ENCODE measurements around the gene CDH13.

Gene CDH13

DNA sequence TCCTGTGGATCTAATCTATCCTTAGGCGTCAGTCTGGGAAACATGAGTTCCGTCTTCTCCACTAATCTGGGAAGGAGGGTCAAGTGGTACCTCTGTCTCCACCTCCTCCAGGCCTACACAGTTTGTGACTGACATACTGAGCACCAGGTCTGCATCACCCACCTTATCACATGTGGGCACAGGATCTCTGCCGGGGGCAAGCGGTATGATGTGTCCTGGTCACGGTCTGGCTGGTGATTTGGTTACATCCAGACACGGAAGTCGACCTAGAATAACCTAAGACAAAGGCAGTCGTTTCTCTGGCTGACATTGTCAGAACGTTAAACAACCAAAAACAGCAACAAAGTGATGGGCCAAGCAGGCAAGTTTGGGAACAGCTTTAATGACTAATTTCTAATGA lies 1098.5 kb downstream of the CDH13 start:
- no peak for DNase-seq (ENCODE audit: low read depth)

DNA sequence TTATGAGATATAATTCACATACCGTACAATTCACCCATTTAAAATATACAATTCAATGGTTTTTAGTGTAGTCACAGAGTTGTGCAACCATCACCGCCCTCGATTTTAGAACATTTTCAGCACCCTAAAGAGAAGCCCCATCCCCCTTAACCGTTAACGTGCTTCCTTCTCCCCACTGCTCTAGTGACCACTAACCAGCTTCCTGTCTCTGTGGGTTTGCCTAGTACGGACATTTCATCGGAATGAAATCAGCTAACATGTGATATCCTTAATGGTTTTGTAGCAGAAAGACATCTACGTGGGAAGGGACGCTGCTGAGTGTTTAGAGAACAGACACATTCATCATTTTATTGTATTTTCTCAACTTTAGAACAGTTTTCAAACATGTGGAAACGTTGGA lies 1100.2 kb downstream of the CDH13 start:
- DNase-seq (ENCODE audit: low read depth): no peak

DNA sequence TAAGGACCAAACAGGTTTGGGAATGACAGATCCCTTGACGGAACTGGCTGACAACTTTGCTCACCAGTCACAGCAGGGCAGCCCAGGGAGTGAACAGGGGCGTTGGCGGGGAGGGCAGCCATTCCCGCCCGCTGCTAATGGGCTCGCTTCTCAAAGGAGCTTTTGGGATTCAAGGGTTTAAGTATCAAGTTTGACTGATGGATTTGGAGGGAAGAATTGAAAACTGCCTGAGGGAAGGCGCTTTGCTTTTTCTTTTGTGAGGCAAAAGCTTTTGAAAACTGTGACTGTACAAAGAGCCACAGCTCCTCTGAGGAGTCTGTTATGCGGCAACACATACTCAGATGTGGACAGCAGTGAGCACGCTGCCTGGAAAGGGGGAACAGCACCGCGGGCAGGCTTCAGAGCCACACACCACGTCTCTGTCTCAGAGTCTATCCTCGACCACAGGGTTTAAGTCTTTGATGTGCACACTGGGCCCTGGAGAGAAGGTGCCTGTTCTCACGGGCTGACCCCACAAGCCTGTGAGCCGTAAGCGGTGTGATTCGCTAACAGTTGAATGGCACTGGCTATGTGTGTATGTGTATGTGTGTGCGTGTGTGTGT lies 1101.1 kb downstream of the CDH13 start:
- no peak for DNase-seq (ENCODE audit: low read depth)

DNA sequence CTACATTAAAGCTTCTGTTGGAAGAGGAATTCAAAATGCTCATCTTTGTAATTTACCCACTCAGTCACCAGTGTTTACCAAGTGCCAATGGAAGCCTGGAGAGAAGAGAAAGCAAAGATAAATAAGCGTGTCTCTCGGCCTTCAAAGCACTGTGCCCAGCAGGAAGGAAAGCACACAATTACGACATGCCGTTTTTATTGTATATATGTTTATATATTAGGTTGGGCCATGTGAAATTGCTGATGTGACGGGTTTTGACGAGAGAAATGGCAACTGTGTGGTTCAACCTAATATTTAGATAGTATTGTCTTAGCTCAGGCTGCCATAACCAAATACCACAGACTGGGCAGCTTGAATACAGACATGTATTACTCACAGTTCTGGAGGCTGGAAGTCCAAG lies 1101.7 kb downstream of the CDH13 start:
- DNase-seq (ENCODE audit: low read depth): no peak

DNA sequence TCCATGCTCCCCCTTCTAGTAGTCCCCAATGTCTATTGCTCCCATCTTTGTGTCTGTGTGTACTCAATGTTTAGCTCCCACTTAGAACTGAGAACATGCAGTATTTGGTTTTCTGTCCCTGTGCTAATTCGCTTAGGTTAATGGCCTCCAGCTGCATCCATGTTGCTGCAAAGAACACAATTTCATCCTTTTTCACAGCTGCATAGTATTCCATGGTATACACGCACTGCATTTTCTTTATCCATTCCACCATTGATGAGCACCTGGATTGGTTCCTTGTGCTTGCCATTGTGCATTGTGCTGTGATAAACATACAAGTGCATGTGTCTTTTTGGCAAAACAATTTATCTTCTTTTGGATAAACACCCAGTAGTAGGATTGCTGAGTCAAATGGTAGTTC lies 1104.0 kb downstream of the CDH13 start:
- DNase-seq (ENCODE audit: low read depth): no peak

DNA sequence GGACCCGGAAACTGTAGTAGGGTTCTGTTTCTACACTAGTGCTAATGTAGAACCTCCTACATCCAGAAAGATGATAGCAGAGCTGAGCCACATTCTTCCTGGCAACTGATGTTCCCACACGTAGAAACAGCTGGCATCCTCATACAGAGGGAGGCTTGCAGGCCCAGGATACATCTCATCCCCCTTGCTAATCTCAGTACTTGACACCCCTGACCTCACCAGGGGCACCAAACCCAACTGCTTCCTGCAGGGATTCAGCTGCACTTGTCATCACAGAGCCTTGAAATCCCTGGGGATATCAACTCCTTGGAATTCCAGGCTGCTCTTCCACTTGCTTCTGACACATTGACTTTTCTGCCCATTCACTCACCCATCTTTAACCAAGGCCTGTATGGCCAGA lies 1105.8 kb downstream of the CDH13 start:
- no peak for DNase-seq (ENCODE audit: low read depth)

DNA sequence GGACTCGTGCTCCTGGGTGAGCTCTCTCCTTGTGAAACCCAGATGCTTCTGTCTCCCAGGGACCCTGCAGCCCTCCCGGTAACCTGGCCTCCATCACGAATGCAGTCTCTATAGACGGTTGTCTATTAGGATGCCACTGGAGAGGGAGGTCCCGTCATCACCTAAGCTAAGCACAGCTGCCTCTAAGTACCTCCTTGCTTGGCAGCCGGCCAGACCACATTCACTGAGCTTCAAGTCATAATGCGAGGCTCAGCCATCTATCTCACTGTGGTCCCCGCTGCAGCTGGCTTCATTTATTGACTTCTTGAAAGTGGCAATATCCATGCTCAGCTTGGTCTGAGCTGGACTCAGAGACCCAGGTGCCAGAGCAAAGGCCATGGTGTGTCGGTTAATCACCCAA lies 1106.5 kb downstream of the CDH13 start:
- DNase-seq (ENCODE audit: low read depth): no peak

DNA sequence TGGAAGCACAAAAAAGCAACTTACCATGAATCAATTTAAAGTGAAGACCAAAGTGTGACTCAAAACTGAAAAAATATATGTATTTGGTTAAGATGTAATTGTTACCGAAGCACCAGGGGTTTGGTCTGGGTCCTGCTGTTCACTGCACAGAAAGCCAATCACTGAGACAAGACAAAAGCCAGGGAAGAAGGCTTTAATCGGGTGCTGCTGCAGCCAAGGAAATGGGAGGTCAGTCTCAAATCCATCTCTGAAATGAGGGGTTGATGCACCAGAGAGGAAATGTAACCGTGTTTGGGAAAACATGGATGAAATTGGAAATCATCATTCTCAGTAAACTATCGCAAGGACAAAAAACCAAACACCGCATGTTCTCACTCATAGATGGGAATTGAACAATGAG lies 1107.4 kb downstream of the CDH13 start:
- no peak for DNase-seq (ENCODE audit: low read depth)

DNA sequence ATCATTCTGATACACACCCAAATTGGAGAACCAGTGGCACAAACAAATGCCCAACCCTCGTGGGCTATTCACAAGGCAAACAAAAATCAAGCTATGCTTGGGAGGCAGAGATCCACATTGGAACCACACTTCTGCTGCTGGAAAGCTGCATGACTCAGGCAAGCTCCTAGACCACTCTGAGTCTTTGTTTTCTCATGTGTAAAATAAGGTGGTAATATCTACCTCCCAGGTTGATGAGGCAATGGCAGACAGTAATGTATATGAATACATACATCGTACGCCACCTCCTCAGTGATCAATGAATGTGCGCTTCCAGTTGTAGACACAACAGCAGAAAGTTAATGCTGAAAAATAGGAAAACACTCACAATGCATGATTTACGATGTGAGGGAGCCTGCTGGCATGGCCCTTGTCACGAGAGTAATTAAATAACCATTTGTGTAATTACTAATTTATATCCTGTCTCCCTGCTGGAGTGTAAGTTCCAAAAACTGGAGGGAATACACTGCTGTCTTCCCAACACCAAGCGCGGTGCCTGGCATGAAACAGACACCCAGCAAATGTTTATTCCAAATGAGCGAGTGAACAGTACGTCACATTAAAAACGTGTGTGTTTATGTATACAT lies 1111.1 kb downstream of the CDH13 start:
- no peak for DNase-seq (ENCODE audit: low read depth)

DNA sequence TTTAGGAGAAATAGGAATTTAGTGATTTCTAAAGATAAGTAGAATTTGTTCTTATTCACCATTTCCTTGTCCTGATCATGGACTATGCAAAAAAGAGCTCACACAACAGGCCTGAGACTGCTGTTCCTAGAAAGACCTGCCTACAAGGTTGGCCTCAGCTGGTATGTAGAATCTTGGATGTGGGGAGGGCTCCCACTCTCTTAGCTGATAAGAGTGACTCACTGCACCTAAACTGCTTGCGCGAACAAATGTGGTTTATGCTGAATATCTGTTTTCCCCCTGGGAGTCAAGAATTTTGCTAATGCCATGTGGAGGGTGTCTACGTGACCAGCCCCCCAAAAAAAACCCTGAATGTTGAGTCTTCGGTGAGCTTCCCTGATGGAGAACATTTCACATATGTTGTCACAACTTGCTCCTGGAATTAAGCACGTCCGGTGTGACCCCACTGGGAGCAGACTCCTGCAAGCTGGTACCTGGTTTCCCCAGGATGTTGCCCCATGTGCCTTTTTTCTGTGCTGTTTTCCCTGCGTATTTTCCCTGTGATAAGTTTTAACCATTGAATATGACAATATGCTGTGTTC lies 1112.2 kb downstream of the CDH13 start:
- DNase-seq (ENCODE audit: low read depth): no peak

DNA sequence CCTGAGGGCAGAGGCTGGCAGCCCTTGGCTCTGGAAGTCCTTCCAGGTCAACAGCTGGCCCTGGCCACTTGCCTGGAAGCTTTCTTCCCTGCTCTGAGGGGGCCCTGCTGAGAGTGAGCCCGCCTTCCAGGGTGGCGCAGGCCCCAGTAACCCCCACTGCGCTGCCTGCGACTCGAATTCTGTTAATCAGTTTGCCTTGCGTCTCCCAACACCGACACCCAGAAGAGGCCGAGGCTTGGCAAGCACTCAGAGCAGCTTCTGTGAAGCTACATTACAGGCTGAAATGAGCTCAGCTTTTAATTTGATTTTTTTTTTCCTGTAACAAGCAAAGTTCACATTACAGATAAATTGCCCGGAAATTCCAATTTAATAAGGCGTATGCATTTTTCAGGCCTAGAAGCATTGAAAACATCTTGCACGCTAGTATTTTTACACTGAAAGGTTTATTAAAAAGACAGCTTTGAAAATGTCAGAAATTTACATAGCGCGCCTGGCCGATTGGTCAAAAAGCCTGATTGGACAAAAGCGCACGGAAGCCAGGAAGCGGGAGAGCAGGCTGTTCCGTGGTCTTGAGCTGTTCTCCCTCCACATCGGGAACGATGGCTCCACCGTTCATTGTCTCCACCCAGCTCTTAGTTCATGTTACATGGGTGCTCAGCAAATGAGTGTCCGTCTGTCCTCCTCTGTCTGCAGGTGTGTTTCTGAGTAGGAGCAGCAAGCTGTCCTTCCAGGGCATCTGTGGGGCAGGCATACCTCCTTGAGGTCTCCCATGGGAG lies 1115.5 kb downstream of the CDH13 start:
- DNase-seq (ENCODE audit: low read depth): no peak

DNA sequence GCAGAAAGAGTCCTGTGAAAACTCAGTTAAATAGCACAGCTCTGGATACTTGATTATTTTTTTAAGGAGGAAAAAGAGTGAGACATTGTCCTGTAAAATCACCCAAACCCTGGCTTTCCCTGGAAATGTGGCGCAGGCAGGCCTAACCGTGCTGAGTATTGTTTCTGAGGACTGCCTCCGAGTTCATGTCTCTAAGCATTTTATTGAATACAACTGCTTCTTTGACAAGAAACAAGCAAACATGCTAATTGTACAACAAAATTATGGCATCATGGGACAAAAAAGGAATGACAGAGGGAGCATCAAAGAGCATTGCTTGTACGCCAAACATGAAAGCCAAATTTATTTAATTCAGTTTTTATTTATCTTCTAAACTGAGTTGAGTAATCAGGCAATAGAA lies 1116.5 kb downstream of the CDH13 start:
- no peak for DNase-seq (ENCODE audit: low read depth)

DNA sequence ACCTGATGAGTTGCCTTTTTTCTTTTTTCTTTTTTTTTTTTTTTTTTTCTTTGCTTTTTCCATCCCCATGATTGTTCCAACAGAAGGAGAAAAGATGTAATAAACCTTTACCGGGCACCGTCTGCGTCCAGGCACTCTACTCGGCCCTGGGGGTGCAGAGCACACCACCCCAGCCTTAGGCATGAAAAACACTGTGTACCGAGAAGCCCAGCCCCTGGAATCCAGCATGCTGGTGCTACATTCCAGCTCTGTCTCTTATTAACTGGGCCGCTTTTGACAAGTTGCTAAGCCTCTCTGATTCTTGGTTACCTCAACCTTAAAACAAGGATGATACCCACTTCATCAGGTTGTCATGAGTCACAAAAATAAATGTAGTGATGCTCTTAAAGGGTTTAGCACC lies 1117.0 kb downstream of the CDH13 start:
- no peak for DNase-seq (ENCODE audit: low read depth)

DNA sequence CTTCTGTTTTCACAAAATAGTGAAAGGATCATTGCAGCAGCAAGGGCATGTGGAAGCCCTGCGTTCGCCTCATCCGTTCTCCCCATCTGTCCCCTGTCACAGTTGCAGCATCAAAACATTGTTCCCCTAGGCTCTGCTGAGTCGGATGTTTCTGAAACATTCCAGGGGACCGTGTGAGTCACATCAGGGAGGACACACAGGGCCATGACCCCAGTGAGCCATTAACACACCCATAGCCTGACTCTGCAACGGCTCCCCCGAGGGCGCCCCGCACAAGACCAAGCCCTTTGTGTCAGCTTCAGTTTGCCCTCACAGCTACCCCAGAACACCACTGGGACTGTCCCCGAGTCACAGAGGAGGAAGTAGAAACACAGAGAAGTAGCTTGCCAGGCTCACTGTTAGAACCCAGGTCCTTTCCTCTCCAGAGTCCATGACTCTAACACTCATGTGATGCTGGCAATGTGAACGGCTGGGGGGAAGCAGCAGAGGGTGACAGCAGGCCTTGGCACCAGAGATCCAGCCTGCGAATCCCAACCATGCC lies 1117.7 kb downstream of the CDH13 start:
- peak; percentile 4 for DNase-seq (ENCODE audit: low read depth)

DNA sequence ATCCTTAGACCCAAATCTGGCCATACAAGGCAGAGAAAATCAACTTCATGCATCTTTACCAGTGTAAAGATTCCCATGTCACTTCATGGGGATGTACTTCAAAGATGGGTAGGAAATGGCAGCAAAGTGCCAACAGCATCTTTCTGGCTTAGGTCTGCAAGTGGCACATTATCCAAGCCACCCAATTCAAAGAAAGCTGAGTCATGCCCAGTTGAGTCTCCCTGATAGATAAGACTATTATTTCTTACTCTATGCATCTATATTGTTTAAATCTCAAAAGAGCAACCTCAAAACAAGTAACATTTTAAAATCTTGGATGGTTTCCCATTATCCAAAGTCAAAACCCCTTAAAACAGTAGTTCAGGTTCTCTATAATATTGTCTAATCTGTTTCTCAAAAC lies 1119.8 kb downstream of the CDH13 start:
- DNase-seq (ENCODE audit: low read depth): no peak

DNA sequence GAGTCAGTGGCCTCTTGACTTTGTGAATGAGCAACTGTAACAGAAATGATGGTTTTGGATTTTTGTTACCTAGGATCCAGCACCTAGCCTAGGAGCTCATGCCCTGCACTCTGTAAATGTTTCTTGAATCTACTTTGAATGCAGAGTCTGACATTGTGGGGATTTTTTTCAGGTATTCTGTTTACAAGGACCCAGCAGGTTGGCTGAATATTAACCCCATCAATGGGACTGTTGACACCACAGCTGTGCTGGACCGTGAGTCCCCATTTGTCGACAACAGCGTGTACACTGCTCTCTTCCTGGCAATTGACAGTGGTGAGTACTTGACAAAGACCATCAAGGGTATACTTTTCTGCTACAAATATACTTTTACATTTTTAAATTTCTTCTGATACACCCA lies 1121.2 kb downstream of the CDH13 start:
- no peak for DNase-seq (ENCODE audit: low read depth)

DNA sequence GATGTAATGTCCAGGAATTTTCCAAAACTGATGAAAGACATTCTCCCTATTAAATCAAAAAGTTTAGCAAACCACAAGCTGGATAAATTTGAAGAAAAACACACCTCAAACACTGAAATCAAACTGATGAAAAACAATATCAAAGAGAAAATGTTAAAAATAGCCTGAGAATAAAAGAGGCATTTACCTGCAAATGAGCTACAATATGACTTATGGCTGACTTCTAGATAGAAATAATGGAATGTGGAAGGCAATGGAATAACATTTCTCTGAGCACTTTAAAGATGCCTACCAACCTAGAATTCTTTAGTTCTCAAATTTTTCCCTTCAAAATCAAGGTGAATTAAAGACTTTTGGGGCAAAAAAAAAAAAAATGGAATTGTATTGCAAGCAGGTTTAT lies 1128.6 kb downstream of the CDH13 start:
- DNase-seq (ENCODE audit: low read depth): no peak

DNA sequence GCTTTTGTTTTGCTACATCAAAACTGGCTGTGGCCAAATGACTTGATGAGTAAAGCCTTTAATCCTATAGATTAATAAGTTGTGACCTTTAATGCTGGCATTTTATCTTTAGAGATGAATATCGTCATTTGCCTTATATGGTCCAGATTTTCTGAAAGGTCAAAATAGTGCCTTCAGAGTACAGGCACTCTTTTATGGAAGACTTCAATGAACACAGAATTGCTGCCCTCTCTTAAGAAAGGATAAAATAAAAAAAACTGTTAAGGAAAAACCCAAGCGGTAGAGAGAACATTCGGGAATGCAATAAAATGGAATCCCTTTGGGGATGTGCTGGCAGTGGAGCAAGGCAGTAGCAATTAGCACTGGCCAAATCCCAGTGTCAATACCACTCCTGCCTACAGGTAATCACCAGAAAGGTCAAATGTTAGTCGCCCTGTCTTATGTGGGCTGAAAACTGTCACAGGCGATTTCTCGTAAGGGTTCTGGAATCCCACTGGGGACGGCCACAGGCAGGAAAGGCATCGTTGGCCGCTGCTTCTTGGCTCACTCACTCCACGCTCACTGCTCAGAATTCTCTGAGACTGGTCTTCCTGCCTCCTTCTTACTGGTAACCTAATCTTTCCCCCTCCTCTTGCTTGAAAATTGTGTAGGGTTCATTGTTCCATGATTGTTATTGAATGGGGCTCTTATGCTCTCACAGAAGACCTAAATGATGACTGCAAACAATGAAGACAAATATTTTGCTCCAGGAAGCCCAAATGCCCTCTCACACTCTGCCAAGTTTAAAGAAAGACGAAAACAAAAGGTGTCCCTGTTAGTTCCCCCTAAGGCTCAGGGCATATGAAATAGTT lies 1135.6 kb downstream of the CDH13 start:
- DNase-seq (ENCODE audit: low read depth): no peak

DNA sequence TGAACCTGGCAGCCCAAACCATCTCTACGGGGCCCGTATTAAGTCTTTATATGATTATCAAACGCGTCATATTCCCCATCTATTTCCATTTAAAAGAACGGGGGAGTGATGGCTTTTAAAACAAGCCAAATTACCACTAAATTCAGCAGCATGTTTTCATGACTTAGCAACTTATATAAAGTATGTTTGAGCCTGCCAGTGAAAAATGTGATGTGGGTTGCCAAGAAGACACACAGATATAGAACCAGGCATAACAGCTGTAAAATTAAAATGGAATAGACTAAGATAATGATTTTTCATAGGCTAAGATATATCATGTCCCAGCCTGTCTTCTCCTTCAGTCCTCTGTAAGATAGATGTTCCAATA lies 1136.2 kb downstream of the CDH13 start:
- DNase-seq (ENCODE audit: low read depth): no peak

DNA sequence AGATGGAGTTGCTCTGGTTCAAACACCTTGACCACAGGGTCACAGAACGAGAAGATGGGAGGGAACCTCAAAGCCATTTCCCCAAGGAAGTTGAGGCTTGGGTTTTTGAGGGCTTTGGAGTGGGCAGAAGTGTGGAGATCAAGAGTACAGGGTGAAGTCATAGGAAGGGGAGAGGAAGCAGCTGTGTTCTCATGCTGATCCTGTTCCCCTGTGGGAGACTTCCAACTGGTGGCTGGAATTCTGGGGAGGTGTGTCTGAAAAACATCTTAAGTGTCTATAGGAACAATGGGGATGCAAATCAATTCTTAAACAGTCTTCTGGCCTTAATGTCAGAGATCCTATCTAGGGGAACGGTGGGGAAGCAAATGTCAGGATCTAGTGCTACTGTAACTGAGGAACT lies 1142.2 kb downstream of the CDH13 start:
- DNase-seq (ENCODE audit: low read depth): no peak

DNA sequence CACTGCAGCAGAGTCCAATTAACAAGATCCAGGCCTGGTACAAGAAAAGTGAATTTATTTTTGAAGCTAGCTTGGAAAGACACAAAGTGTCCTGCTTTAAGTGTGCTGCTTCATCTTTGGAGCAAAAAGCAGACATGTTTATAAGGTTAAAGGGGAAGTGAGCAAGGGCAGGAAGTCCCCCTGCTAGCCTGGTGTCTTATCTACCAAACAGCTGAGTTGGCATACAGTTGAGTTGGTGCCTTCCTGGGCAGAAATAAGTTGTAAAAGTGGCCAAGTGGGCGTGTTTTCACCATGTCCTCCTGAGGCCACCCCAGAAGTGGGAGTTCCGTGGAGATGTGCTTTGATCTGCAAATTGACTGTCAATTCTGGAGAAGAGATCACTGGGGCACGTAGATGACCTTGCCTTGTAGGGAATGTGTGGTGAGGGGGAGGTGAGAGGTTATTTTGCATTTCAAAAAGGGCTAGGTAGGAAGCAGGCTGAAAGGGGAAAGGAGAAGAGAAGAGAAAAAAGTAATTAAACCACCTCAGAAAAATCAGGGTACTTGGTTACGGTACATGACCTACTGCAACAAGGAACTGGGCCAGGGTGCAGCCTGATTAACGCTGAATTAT lies 1142.7 kb downstream of the CDH13 start:
- no peak for DNase-seq (ENCODE audit: low read depth)

Measured in stimulated activated CD8-positive, alpha-beta memory T cell treated with anti-CD3 and anti-CD28 coated beads, Interleukin-12 subunit alpha, Interleukin-12 subunit beta, amount 100 ng/mL, for 4 hours (primary cell).